Cardiac muscle cell (in vitro differentiated cells and primary cell): ENCODE data around the gene RIMBP2. TPM values are rescaled to one million over a fixed set of nuclear protein-coding genes. Genes with fewer than 3 reads are reported as not detected.

Source experiments
- DNase-seq, 2 donors: peaks; one replicate each; pipeline versions ENCODE4 v3.0.0 to v3.0.0-alpha.2; 2010 to 2017; ENCODE audit warnings: low read depth in 1 of 2, low spot score in 1 of 2
- H3K27ac ChIP-seq: fragments of 200-600 bp; sonication (generic); 2 replicates; pipeline ENCODE4 v1.5.1; 2016
- H3K27me3 ChIP-seq: fragments of 200-600 bp; sonication (generic); 2 replicates; pipeline ENCODE4 v1.6.0; 2016; ENCODE audit warnings: control low read depth
- H3K36me3 ChIP-seq: fragments of 200-600 bp; sonication (generic); 2 replicates; pipeline ENCODE4 v1.5.1; 2016; ENCODE audit warnings: control low read depth
- H3K4me1 ChIP-seq: fragments of 200-600 bp; sonication (generic); 2 replicates; pipeline ENCODE4 v1.8.1; 2017; ENCODE audit warnings: low read depth, mild to moderate bottlenecking, mixed run types
- H3K4me3 ChIP-seq: fragments of 200-600 bp; sonication (generic); 2 replicates; pipeline ENCODE4 v1.5.1; 2016; ENCODE audit warnings: mild to moderate bottlenecking
- H3K9me3 ChIP-seq: fragments of 200-600 bp; sonication (generic); 2 replicates; pipeline ENCODE4 v1.5.1; 2017; ENCODE audit warnings: low read depth, mild to moderate bottlenecking, control low read depth
- CTCF ChIP-seq: IDR thresholded peaks from 2 replicates; pipeline ENCODE4 v1.5.1; 2012; ENCODE audit warnings: low read depth, mild to moderate bottlenecking, low read length
- polyA plus RNA-seq: library from polyadenylated mRNA; unstranded; fragments of >200 nt; fragmentation: Nextera tagmentation; extraction: Ambion mirVana; gene quantifications from 2 replicates; pipeline ENCODE4 v1.2.1, GENCODE V29; 2016
- total RNA-seq: library from RNA; depleted of rRNA; stranded (reverse); fragments of >200 nt; gene quantifications from 2 replicates; pipeline ENCODE4 v1.2.3, GENCODE V29; 2016

Gene RIMBP2
- total and polyA plus RNA-seq, 2 experiments from 2014 or later: 2.6 to 10.5 TPM

GRCh38 chr12:130552483-130552996 lies 163.6 kb downstream of the RIMBP2 start:
- peak in 1 of 2 donors; percentile 49 for DNase-seq
- TF ChIP-seq CTCF: no peak
- H3K36me3 ChIP-seq: no peaks in the 10 kb centered on the region

GRCh38 chr12:130549361-130549760 lies 166.7 kb downstream of the RIMBP2 start:
- Histone ChIP-seq H3K27ac (no peak overlapping the region), H3K27me3 (no peaks in the 10 kb centered on the region), H3K4me1 (no peaks in the 10 kb centered on the region), H3K36me3 (no peaks in the 10 kb centered on the region), H3K9me3 (no peaks in the 10 kb centered on the region), H3K4me3 (no peak overlapping the region)
- TF ChIP-seq CTCF: no peak
- DNase-seq: no peak

More at GRCh38 chr12:130552483-130552996, 163.6 kb downstream of the RIMBP2 start:
- no peaks in the 10 kb centered on the region for H3K4me1 ChIP-seq
- no peak overlapping the region for H3K4me3 ChIP-seq
- H3K27me3 ChIP-seq: no peaks in the 10 kb centered on the region
- no peaks in the 10 kb centered on the region for H3K9me3 ChIP-seq
- H3K27ac ChIP-seq: no peak overlapping the region

DNA sequence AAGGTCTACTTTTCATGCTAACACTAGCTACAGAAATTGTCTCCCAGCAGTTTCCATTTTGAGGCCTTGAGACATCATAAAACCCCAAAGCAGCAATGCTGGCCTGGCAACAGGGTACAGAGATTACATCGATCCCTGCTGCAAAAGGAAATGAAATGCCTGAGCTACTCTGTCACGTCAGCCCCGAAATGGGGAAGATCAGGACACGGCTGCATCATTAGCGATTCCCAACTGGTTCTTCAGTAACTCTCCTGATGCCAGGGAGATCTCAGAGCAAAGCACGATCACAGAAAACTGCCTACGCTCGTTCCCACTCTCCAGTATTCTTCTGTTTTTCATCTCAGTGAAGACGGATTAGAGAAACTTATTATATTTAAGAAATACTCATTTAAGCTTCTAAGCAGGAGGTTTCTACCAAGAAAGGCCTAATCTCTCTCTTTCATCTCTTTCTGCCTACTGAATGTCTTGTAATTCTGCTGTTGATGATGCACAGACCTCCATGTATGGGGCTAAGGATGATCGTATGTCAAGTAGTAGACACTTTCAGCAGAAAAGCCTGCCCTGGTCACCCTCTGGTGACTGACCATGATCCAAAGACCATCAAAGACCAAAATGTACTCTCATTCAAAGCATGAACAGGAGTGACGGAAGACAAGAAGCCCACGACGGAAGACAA lies 168.5 kb downstream of the RIMBP2 start:
- no peak for TF ChIP-seq CTCF
- H3K9me3 ChIP-seq: no peaks in the 10 kb centered on the region
- DNase-seq: no peak
- no peaks in the 10 kb centered on the region for H3K4me1 ChIP-seq
- H3K27ac ChIP-seq: no peak overlapping the region
- no peaks in the 10 kb centered on the region for H3K36me3 ChIP-seq
- H3K27me3 ChIP-seq: no peaks in the 10 kb centered on the region
- no peak overlapping the region for H3K4me3 ChIP-seq

DNA sequence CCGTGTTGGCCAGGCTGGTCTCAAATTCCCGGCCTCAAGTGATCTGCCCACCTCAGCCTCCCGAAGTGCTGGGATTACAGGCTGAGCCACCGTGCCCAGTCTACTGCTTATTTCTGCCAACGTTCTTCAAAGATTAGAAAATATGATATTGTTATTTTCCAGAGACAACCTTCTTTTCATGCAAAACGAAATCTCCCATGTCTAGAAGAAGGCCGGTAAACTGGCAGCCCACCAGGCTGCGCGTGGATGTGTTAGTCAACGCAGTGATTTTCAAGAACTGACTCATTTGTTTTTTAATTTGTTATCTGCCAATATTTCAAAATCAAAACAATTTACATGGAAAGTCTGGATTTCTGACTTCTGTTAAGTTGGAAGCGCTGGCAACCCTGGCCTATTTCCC lies 169.6 kb downstream of the RIMBP2 start:
- no peaks in the 10 kb centered on the region for H3K36me3 ChIP-seq
- DNase-seq: no peak
- no peaks in the 10 kb centered on the region for H3K27me3 ChIP-seq
- no peak overlapping the region for H3K27ac ChIP-seq
- TF ChIP-seq CTCF: no peak
- no peak overlapping the region for H3K4me3 ChIP-seq
- H3K9me3 ChIP-seq: no peaks in the 10 kb centered on the region
- H3K4me1 ChIP-seq: no peaks in the 10 kb centered on the region

GRCh38 chr12:130545475-130545874 lies 170.6 kb downstream of the RIMBP2 start:
- H3K4me1 ChIP-seq: no peaks in the 10 kb centered on the region
- no peaks in the 10 kb centered on the region for H3K27me3 ChIP-seq
- H3K4me3 ChIP-seq: no peak overlapping the region
- no peak for DNase-seq
- no peak overlapping the region for H3K27ac ChIP-seq
- TF ChIP-seq CTCF: no peak
- H3K9me3 ChIP-seq: no peaks in the 10 kb centered on the region
- H3K36me3 ChIP-seq: no peaks in the 10 kb centered on the region
